Karpas-422 (cell line): ENCODE results near the gene GATB. TPM values are rescaled to one million over a fixed set of nuclear protein-coding genes. Genes with fewer than 3 reads are reported as not detected.

ENCODE experiments used
- DNase-seq: peaks from one replicate; pipeline ENCODE4 v3.0.0-alpha.2; 2015
- H2AFZ ChIP-seq: fragments of 200-600 bp; sonication (generic); 2 replicates; pipeline ENCODE4 v1.6.1; 2014; ENCODE audit warnings: antibody characterized with exemption, low read length, mixed read lengths
- H3K27ac ChIP-seq: fragments of 200-600 bp; sonication (generic); 2 replicates; pipeline ENCODE4 v1.5.1; 2014; ENCODE audit warnings: mild to moderate bottlenecking, low read length, moderate library complexity
- H3K27me3 ChIP-seq: fragments of 200-600 bp; sonication (generic); 2 replicates; pipeline ENCODE4 v1.6.1; 2014; ENCODE audit warnings: low read length, mixed read lengths
- H3K36me3 ChIP-seq: fragments of 200-600 bp; sonication (generic); 2 replicates; pipeline ENCODE4 v1.6.1; 2014; ENCODE audit warnings: low read length, mixed read lengths; ENCODE audit not compliant: insufficient read depth
- H3K4me1 ChIP-seq: fragments of 200-600 bp; sonication (generic); 2 replicates; pipeline ENCODE4 v1.6.1; 2014; ENCODE audit warnings: mild to moderate bottlenecking, low read length, mixed read lengths
- H3K4me2 ChIP-seq: fragments of 200-600 bp; sonication (generic); 2 replicates; pipeline ENCODE4 v1.6.1; 2014; ENCODE audit warnings: low read length, low read depth, mild to moderate bottlenecking; ENCODE audit not compliant: poor library complexity, severe bottlenecking
- H3K4me3 ChIP-seq: fragments of 200-600 bp; sonication (generic); 2 replicates; pipeline ENCODE4 v1.5.1; 2014; ENCODE audit warnings: mild to moderate bottlenecking, antibody characterized with exemption, low read length, mixed read lengths
- H3K79me2 ChIP-seq: fragments of 200-600 bp; sonication (generic); 2 replicates; pipeline ENCODE4 v1.6.1; 2014; ENCODE audit warnings: mild to moderate bottlenecking, low read length, mixed read lengths
- H3K9ac ChIP-seq: fragments of 200-600 bp; sonication (generic); 2 replicates; pipeline ENCODE4 v1.6.0; 2014; ENCODE audit warnings: low read length
- H3K9me2 ChIP-seq: fragments of 200-600 bp; sonication (generic), shearing (Covaris generic); replicated peaks from 2 replicates; pipeline ENCODE4 v1.6.0; 2014; ENCODE audit warnings: mild to moderate bottlenecking, low read length, moderate library complexity; ENCODE audit not compliant: insufficient read depth
- H3K9me3 ChIP-seq: fragments of 300-700, 200-600 bp; sonication (generic); 2 replicates; pipeline ENCODE4 v1.6.1; 2014; ENCODE audit warnings: low read length, mixed read lengths
- H4K20me1 ChIP-seq: fragments of 200-600 bp; sonication (generic); 2 replicates; pipeline ENCODE4 v1.6.1; 2014; ENCODE audit warnings: mild to moderate bottlenecking, antibody characterized with exemption, low read length, low read depth; ENCODE audit not compliant: insufficient read depth
- total RNA-seq: library from RNA; depleted of rRNA; stranded (reverse); fragments of >200 nt; shearing (Covaris generic); gene quantifications from 2 replicates; pipeline ENCODE4 v1.2.3, GENCODE V29; 2014; ENCODE audit warnings: low replicate concordance

Gene GATB
- total RNA-seq, 1 experiment from 2014 or later = 18.9 TPM

GRCh38 chr4:151715881-151716280 is 44.9 kb downstream of the GATB start:
- no peaks in the 10 kb centered on the region for H3K79me2 ChIP-seq
- no peak overlapping the region for H3K9ac ChIP-seq
- H4K20me1 ChIP-seq = no peaks in the 10 kb centered on the region
- H3K4me2 ChIP-seq = no peak overlapping the region
- no peak overlapping the region for H3K27ac ChIP-seq
- peaks cover 27% of the 10 kb centered on the region for H3K4me1 ChIP-seq
- no peaks in the 10 kb centered on the region for H3K9me2 ChIP-seq
- no peak overlapping the region for H2AFZ ChIP-seq
- no peaks in the 10 kb centered on the region for H3K27me3 ChIP-seq
- no peak overlapping the region for H3K4me3 ChIP-seq
- no peak for DNase-seq
- H3K36me3 ChIP-seq = no peaks in the 10 kb centered on the region
- no peaks in the 10 kb centered on the region for H3K9me3 ChIP-seq

GRCh38 chr4:151712777-151713176 is 48.0 kb downstream of the GATB start:
- Histone ChIP-seq H3K4me1 (peaks cover 18% of the 10 kb centered on the region), H4K20me1 (no peaks in the 10 kb centered on the region), H3K4me3 (no peak overlapping the region), H3K4me2 (no peak overlapping the region), H3K36me3 (no peaks in the 10 kb centered on the region), H3K27ac (no peak overlapping the region), H2AFZ (no peak overlapping the region), H3K9ac (no peak overlapping the region), H3K9me2 (no peaks in the 10 kb centered on the region), H3K79me2 (no peaks in the 10 kb centered on the region), H3K9me3 (no peaks in the 10 kb centered on the region), H3K27me3 (no peaks in the 10 kb centered on the region)
- DNase-seq = no peak

GRCh38 chr4:151711646-151712045 is 49.2 kb downstream of the GATB start:
- DNase-seq = no peak
- Histone ChIP-seq H3K9ac (no peak overlapping the region), H3K4me2 (no peak overlapping the region), H3K79me2 (no peaks in the 10 kb centered on the region), H4K20me1 (no peaks in the 10 kb centered on the region), H2AFZ (no peak overlapping the region), H3K9me2 (no peaks in the 10 kb centered on the region), H3K9me3 (no peaks in the 10 kb centered on the region), H3K27me3 (no peaks in the 10 kb centered on the region), H3K4me3 (no peak overlapping the region), H3K4me1 (peaks cover 14% of the 10 kb centered on the region), H3K27ac (no peak overlapping the region), H3K36me3 (no peaks in the 10 kb centered on the region)

- DNase-seq = no peak
- peaks cover 14% of the 10 kb centered on the region for H3K4me1 ChIP-seq
- H3K27me3 ChIP-seq = no peaks in the 10 kb centered on the region
- no peak overlapping the region for H3K27ac ChIP-seq
- no peak overlapping the region for H3K4me2 ChIP-seq
- H2AFZ ChIP-seq = no peak overlapping the region
- no peaks in the 10 kb centered on the region for H3K79me2 ChIP-seq
- H3K9ac ChIP-seq = no peak overlapping the region
- no peaks in the 10 kb centered on the region for H4K20me1 ChIP-seq
- no peaks in the 10 kb centered on the region for H3K36me3 ChIP-seq
- no peaks in the 10 kb centered on the region for H3K9me3 ChIP-seq
- no peak overlapping the region for H3K4me3 ChIP-seq
- no peaks in the 10 kb centered on the region for H3K9me2 ChIP-seq
These were observed 51.2 kb downstream of the GATB start for GRCh38 chr4:151709587-151709986.

- H4K20me1 ChIP-seq = no peaks in the 10 kb centered on the region
- H3K9me3 ChIP-seq = no peaks in the 10 kb centered on the region
- H3K27ac ChIP-seq = no peak overlapping the region
- no peaks in the 10 kb centered on the region for H3K79me2 ChIP-seq
- H3K4me3 ChIP-seq = no peak overlapping the region
- no peaks in the 10 kb centered on the region for H3K27me3 ChIP-seq
- H3K9ac ChIP-seq = no peak overlapping the region
- no peaks in the 10 kb centered on the region for H3K9me2 ChIP-seq
- no peak for DNase-seq
- H3K36me3 ChIP-seq = no peaks in the 10 kb centered on the region
- no peak overlapping the region for H3K4me2 ChIP-seq
- H3K4me1 ChIP-seq = peaks cover 9% of the 10 kb centered on the region
- no peak overlapping the region for H2AFZ ChIP-seq
These were observed 51.7 kb downstream of the GATB start for GRCh38 chr4:151709071-151709470.

- H3K79me2 ChIP-seq = no peaks in the 10 kb centered on the region
- H3K9ac ChIP-seq = no peak overlapping the region
- no peak overlapping the region for H3K27ac ChIP-seq
- H4K20me1 ChIP-seq = no peaks in the 10 kb centered on the region
- H3K36me3 ChIP-seq = 0 out of 2 replicates have a peak, but pooled peaks cover 4% of the 10 kb centered on the region
- no peak overlapping the region for H2AFZ ChIP-seq
- DNase-seq = no peak
- no peak overlapping the region for H3K4me2 ChIP-seq
- H3K27me3 ChIP-seq = no peaks in the 10 kb centered on the region
- H3K4me3 ChIP-seq = no peak overlapping the region
- no peaks in the 10 kb centered on the region for H3K9me2 ChIP-seq
- no peaks in the 10 kb centered on the region for H3K9me3 ChIP-seq
- H3K4me1 ChIP-seq = no peaks in the 10 kb centered on the region
These were observed 52.7 kb downstream of the GATB start for GRCh38 chr4:151708100-151708499.

- Histone ChIP-seq H3K4me2 (no peak overlapping the region), H3K36me3 (peaks cover 19% of the 10 kb centered on the region; the same call in 1 of the 2 replicates), H3K9me2 (no peaks in the 10 kb centered on the region), H3K9me3 (no peaks in the 10 kb centered on the region), H3K9ac (no peak overlapping the region), H2AFZ (no peak overlapping the region), H3K4me1 (no peaks in the 10 kb centered on the region), H3K4me3 (no peak overlapping the region), H3K27me3 (no peaks in the 10 kb centered on the region), H4K20me1 (no peaks in the 10 kb centered on the region), H3K27ac (no peak overlapping the region), H3K79me2 (no peaks in the 10 kb centered on the region)
- DNase-seq = no peak
These were observed 57.4 kb downstream of the GATB start for GRCh38 chr4:151703401-151703800.

- H3K79me2 ChIP-seq = no peaks in the 10 kb centered on the region
- H3K9me3 ChIP-seq = no peaks in the 10 kb centered on the region
- no peaks in the 10 kb centered on the region for H4K20me1 ChIP-seq
- H3K4me2 ChIP-seq = no peak overlapping the region
- no peaks in the 10 kb centered on the region for H3K27me3 ChIP-seq
- no peak for DNase-seq
- H3K4me1 ChIP-seq = no peaks in the 10 kb centered on the region
- H3K9ac ChIP-seq = no peak overlapping the region
- H3K27ac ChIP-seq = no peak overlapping the region
- no peak overlapping the region for H2AFZ ChIP-seq
- peaks cover 23% of the 10 kb centered on the region; the same call in 1 of the 2 replicates for H3K36me3 ChIP-seq
- H3K4me3 ChIP-seq = no peak overlapping the region
- no peaks in the 10 kb centered on the region for H3K9me2 ChIP-seq
These were observed 58.6 kb downstream of the GATB start for GRCh38 chr4:151702256-151702655.
